Measurements from ENCODE around the gene BCL2L14. TPM values are rescaled to one million over a fixed set of nuclear protein-coding genes. Genes with fewer than 3 reads are reported as not detected.
A peak's percentile ranks its signal among the peaks of the same experiment; 100 is the strongest.

The BCL2L14 gene
- not detected for total RNA-seq
- long read RNA-seq, partial matches to known transcripts: 0 of 3 reads
- long read RNA-seq, other reads (novel, unspliced or antisense): 3 of 3 reads

GRCh38 chr12:12070674-12071656, at the start of gene BCL2L14:
Gene BCL2L14, plus strand, starts transcription at chr12:12070939. Its CDS starts 8,367 bp downstream, at chr12:12079306.
- intact Hi-C loops (cut with DNase I): no loop called here

DNA sequence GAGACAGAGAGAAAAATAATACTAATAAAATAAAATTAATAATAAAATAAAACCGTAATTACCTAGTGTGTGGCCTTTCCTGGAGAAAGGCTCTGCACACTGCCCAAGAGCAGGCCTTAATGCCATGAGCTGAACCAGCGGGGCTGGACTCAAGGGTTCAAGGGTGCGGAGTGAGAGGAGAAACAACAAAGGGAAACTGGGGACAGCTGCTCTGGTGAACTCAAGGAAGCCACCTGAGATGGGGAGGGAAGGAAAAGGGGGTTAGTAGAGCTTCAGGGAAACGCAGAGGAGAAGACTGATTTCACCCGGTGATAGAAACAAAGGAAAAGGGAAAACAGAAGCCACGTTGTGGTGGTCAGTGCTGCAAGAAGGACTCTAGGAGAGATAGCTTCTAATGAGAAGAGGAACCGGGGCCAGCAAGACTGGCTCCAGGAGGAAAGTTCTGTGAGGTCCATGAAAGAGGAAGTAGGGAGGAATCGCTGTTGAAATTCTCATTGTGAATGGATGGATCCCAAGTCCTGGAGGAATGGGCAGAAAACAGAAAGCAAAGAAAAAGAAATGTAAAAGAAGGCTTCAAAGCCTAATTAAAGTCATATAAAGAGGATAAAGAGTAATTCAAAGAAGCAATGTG, 48.3 kb upstream of the BCL2L14 start:
- intact Hi-C loops (cut with DNase I): no loop called here
- DNase-seq (ENCODE audit: low spot score): no peak

More at GRCh38 chr12:12070674-12071656, at the start of gene BCL2L14:
- peak; percentile 53 for DNase-seq (ENCODE audit: low spot score)

GRCh38 chr12:12023456-12023855, 47.3 kb upstream of the BCL2L14 start:
- intact Hi-C loops (cut with DNase I): no loop called here
- DNase-seq (ENCODE audit: low spot score): no peak

DNA sequence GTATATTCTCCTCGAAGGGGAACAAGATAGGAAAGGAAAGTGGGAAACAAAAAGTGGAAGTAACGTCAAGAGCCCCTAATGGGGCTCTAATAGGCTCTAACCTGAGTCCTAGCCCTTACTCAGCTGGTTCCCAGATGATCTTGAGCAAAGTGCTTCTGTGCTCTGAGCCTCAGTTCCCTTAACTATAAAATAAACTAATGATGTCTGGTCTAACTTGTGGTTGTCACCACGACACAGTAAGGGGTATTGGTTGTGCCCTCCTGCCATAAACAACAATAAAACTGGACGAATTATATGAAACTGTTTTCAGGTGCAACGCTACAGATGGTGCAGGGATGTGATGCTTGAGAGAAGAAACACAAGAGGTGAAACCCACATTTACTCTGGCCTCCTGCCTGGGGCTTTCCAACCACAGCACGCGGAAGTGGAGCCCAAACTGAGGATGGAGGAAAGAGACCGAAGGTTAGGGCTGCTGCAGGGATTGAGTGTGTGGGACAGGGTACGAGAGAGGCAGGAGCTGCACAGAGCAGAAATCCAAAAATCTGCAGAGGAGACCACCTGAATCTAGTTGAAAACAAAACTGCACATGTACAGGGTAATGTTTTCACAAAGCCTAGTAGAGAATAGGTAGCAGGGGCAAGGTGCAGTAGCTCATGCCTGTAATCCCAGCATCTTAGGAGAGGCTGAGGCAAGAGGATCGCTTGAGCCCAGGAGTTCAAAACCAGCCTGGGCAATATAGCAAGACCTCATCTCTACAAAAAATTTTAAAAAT, 45.6 kb upstream of the BCL2L14 start:
- intact Hi-C loops (cut with DNase I): no loop called here
- DNase-seq (ENCODE audit: low spot score): no peak

GRCh38 chr12:12025799-12026386, 44.8 kb upstream of the BCL2L14 start:
- intact Hi-C loops (cut with DNase I): no loop called here
- DNase-seq (ENCODE audit: low spot score): no peak

- no peak for DNase-seq (ENCODE audit: low spot score)
- intact Hi-C loops (cut with DNase I): no loop called here
Observed at GRCh38 chr12:12028668-12029402, 41.9 kb upstream of the BCL2L14 start.

DNA sequence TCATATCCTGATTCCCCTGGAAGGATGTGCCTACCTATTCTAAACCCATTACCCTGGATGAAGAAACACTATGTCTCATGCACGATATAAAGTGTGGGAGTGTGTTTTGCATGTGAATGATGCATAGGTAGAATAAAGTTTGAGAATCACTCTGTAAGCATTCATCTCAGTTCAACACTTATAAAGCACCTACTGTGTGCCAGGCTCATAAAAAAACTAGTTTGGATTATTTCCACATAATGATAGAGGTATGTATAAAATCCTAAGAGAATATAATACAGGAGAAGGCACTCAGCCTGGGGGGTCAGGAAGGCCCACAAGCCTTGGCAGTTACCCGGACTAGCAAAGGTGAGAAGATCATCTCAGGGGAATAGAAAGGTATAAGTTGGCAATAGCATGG, 41.1 kb upstream of the BCL2L14 start:
- DNase-seq (ENCODE audit: low spot score): no peak
- intact Hi-C loops (cut with DNase I): loop anchor here (10.0 kb wide), 1 partner anchor 295 kb away; no protein-coding TSS in a partner anchor

DNA sequence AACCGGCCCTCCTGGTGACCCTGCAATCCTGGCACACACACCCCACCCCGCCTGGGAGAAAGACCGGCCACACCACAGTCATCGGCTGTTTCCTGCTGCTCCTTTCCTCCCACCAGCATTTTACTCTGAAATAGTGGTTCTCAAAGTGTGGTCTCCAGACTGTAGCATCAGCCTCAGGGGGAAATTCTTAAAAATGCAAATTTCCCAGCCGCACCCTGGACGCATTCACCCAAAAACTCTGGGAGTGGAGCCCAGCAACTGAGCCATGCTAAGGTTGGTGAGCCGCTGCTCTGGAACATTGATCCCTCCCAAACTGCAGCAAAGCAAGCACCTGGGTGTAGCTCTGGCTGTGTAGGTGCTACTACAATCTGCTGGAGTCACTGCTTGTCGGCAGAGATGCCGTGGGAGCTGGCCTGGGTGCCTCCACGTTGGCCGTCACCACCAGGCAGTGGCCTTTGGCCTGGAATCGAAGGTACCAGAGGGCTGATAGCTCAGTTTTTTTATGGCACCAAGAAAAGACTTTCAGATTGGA, 38.4 kb upstream of the BCL2L14 start:
- intact Hi-C loops (cut with DNase I): loop anchor here (10.0 kb wide), 1 partner anchor 298 kb away; no protein-coding TSS in a partner anchor
- DNase-seq (ENCODE audit: low spot score): no peak

DNA sequence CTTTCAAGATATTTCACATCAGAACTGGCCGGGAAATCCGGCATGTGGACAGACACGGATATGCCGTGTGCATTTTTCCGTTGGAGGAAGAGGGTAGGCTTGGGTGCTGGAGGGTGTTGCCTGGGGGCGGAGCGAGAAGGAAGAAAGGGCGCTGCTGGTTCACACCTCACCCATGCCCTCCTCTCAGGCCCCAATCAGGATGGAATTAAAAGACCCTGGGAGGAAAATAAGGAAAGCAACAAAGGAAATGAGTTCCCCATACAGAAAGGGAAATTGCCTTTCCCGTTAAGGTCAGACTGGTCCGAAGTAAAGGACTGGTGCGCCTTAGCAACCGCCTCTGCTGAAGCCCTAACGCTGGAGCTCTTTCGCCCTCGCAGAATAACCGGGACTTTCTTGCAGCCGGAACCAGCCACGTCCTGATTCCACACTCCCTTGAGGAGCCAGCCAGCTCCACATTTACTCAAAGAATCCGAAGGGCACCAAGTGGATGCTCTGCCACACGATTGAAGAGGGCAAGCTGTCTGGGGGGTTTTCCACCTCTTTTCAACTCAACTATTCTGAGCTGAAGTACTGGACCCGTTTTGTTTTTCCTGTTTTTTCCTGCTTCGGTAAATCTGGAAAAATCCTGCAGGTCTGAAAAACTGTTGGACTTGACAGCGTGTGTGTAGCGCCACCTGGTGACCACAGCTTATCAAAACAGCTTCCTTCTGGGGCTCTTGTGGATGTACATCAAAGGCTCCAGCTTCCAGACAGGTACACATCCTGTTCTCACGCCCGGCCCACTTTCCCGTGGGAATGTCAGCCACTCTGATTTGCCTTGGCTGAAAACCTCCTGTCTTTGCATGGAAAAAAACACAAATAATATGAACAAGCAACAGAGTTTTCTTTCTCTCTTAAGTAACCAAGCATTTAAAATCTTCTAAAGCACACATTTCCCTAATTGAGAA, 37.6 kb upstream of the BCL2L14 start:
- intact Hi-C loops (cut with DNase I): loop anchor here (1.0 to 10.0 kb wide), 2 partner anchors 298 to 452 kb away; no protein-coding TSS in a partner anchor
- peak; percentile 88 for DNase-seq (ENCODE audit: low spot score)

- intact Hi-C loops (cut with DNase I): loop anchor here (1.0 to 10.0 kb wide), 3 partner anchors 299 to 453 kb away; no protein-coding TSS in a partner anchor
Observed at GRCh38 chr12:12033824-12034223, 36.9 kb upstream of the BCL2L14 start.

GRCh38 chr12:12034344-12034743, 36.4 kb upstream of the BCL2L14 start:
- intact Hi-C loops (cut with DNase I): loop anchor here (2.0 to 10.0 kb wide), 2 partner anchors 300 to 412 kb away; no protein-coding TSS in a partner anchor
- no peak for DNase-seq (ENCODE audit: low spot score)

More at GRCh38 chr12:12033824-12034223, 36.9 kb upstream of the BCL2L14 start:
- DNase-seq (ENCODE audit: low spot score): no peak

DNA sequence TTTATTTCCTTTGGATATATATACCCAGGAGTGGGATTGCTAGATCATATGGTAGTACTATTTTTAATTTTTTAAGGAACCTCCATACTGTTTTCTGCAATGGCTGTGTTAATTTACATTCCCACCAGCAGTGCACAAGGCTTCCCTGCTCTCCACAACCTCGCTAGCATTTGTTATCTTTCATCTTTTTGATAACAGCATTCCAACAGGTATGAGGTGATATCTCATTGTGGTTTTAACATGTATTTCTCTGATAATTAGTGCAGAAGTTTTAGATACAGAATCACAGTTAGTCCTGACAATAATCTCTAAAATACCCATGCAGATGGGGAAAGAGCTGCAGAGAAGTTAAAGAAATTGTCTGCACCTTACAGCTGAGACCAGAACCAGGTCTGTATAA, 35.5 kb upstream of the BCL2L14 start:
- intact Hi-C loops (cut with DNase I): loop anchor here (2.0 to 10.0 kb wide), 2 partner anchors 300 to 412 kb away; no protein-coding TSS in a partner anchor
- DNase-seq (ENCODE audit: low spot score): no peak

DNA sequence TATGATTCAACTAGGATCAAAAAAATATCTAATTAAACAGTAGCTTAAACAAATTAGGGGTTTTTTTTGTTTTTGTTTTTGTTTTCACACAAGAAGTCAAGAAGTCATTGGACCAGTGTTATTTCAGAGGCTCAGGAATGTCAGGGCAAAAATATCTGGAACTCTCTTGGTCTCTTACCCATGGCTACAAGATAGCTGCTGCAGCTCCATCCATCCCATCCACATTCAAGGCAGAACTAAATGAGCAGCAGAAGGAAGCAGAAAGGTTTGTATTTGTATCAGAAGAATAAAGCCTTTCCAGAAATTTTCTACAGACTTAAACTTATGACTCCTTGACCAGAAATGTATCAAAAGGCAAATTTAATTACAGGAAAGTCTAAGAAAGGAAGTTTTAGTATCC, 33.8 kb upstream of the BCL2L14 start:
- intact Hi-C loops (cut with DNase I): loop anchor here (10.0 kb wide), 1 partner anchor 302 kb away; no protein-coding TSS in a partner anchor

GRCh38 chr12:12039897-12040296, 30.8 kb upstream of the BCL2L14 start:
- intact Hi-C loops (cut with DNase I): loop anchor here (10.0 kb wide), 1 partner anchor 305 kb away; no protein-coding TSS in a partner anchor
- no peak for DNase-seq (ENCODE audit: low spot score)

More for the DNA sequence above, 33.8 kb upstream of the BCL2L14 start:
- no peak for DNase-seq (ENCODE audit: low spot score)

DNA sequence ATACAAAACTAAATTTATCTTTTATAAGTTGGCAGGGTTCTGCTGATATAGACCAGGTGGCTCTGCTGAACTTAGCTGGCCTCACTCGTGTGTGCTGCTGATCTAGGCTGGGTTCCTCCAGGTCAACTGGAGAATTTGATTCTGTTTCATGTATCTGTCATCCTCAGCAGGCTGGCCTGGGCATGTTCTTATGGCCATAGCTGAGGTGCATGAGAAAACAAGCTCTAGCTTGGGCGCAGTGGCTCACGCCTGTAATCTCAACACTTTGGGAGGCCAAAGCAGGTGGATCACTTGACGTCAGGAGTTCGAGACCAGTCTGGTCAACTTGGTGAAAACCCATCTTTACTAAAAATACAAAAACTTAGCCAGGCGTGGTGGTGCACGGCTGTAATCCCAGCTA, 24.3 kb upstream of the BCL2L14 start:
- DNase-seq (ENCODE audit: low spot score): no peak
- intact Hi-C loops (cut with DNase I): no loop called here

DNA sequence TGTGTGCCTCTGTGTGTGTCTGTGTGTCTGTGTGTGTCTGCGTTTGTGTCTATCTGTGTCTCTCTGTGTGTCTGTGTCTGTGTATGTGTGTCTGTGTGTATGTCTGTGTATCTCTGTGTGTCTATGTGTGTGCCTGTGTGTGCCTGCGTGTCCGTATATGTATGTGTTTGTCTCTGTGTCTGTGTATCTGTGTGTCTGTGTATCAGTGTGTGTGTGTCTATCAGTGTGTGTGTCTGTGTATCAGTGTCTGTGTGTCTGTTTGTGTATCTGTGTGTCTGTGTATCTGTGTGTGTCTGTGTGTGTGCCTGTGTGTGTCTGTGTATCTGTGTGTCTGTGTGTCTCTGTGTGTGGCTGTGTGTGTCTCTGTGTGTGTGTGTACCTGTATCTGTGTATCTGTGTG, 23.1 kb upstream of the BCL2L14 start:
- intact Hi-C loops (cut with DNase I): no loop called here
- DNase-seq (ENCODE audit: low spot score): no peak

GRCh38 chr12:12048266-12048665, 22.5 kb upstream of the BCL2L14 start:
- intact Hi-C loops (cut with DNase I): no loop called here
- no peak for DNase-seq (ENCODE audit: low spot score)

Data from cardiac septum (tissue), 1 donor.